Left lung (tissue), 10 donors: ENCODE measurements around the gene JAKMIP1. TPM values are rescaled to one million over a fixed set of nuclear protein-coding genes. Genes with fewer than 3 reads are reported as not detected.

Source experiments
- ATAC-seq: fragments of 200-7000 bp; cut with Tn5 transposase; one replicate; pipeline ENCODE4 v1.9.1; 2020; ENCODE audit warnings: moderate library complexity
- DNase-seq, 4 donors: peaks; one replicate each; pipeline ENCODE4 v3.0.0-alpha.2; 2013 to 2020
- H3K27ac ChIP-seq, 2 donors: fragments of 200-600 bp; sonication (generic) in 1 of 2; one replicate each; pipeline versions ENCODE4 v1.5.0 to v1.8.0; 2020 to 2021
- H3K27me3 ChIP-seq, 2 donors: fragments of 200-600 bp; sonication (generic) in 1 of 2; one replicate each; pipeline versions ENCODE4 v1.5.0 to v1.8.0; 2020 to 2021
- H3K36me3 ChIP-seq, 2 donors: fragments of 200-600 bp; sonication (generic) in 1 of 2; one replicate each; pipeline versions ENCODE4 v1.5.0 to v1.8.0; 2020 to 2021
- H3K4me1 ChIP-seq, 2 donors: fragments of 200-600 bp; one replicate each; pipeline ENCODE4 v1.8.0; 2021
- H3K4me3 ChIP-seq, 2 donors: fragments of 200-600 bp; sonication (generic) in 1 of 2; one replicate each; pipeline versions ENCODE4 v1.5.0 to v1.8.0; 2020 to 2021; ENCODE audit warnings: mild to moderate bottlenecking in 1 of 2
- H3K9me3 ChIP-seq, 2 donors: fragments of 200-600 bp; sonication (generic) in 1 of 2; one replicate each; pipeline versions ENCODE4 v1.5.0 to v1.8.0; 2020 to 2021
- CTCF ChIP-seq, 2 donors: fragments of 200-600 bp; sonication (generic) in 1 of 2; IDR thresholded peaks; one replicate each; pipeline versions ENCODE4 v1.5.0 to v1.8.0; 2021; ENCODE audit warnings: antibody characterized with exemption in 2 of 2
- intact Hi-C, 2 donors: fragments of 100-400 bp; cut with DNase I; formaldehyde crosslinking; loops; one replicate each; pipeline versions ENCODE4 v1.11.2 to v1.14.2; 2022
- polyA plus RNA-seq, 6 donors: library from polyadenylated mRNA; unstranded; fragments of 120-200 nt; gene quantifications; one replicate each; pipeline ENCODE4 v1.2.1, GENCODE V29; 2013; ENCODE audit not compliant: insufficient read length in 6 of 6
- total RNA-seq, 2 donors: library from RNA; stranded (reverse); fragmentation: NEBNext Ultra II Directional; extraction: Animal tissue kit (Norgen Biotek cat#: 25700); gene quantifications; one replicate each; pipeline ENCODE4 v1.2.1, GENCODE V29; 2021
- donor health status: DM: no; HTN: yes; CAD: no.
- donor health status: DM: no; HTN: no; CAD: no.

JAKMIP1 gene
- total and polyA plus RNA-seq, 8 donors = 0.13 to 0.79 (median 0.21) TPM; not detected in 1

GRCh38 chr4:6085691-6086628 lies 114.4 kb downstream of the JAKMIP1 start:
- no peaks in the 10 kb centered on the region for H3K27me3 ChIP-seq
- no peak for ATAC-seq

GRCh38 chr4:6085028-6085690 lies 115.2 kb downstream of the JAKMIP1 start:
- H3K4me3 ChIP-seq = no peak overlapping the region
- H3K27ac ChIP-seq = no peak overlapping the region
- no peaks in the 10 kb centered on the region for H3K36me3 ChIP-seq
- no peaks in the 10 kb centered on the region for H3K4me1 ChIP-seq
- intact Hi-C loops = no loop called here
- no peaks in the 10 kb centered on the region for H3K27me3 ChIP-seq
- H3K9me3 ChIP-seq = no peaks in the 10 kb centered on the region
- DNase-seq (no peak), ATAC-seq (no peak)
- TF ChIP-seq CTCF (IDR thresholded peaks at IDR 0.05) = no peak

More at GRCh38 chr4:6085691-6086628, 114.4 kb downstream of the JAKMIP1 start:
- H3K4me3 ChIP-seq = no peak overlapping the region
- H3K4me1 ChIP-seq = no peaks in the 10 kb centered on the region
- no peaks in the 10 kb centered on the region for H3K36me3 ChIP-seq
- no peak for DNase-seq
- intact Hi-C loops = no loop called here
- no peaks in the 10 kb centered on the region for H3K9me3 ChIP-seq
- H3K27ac ChIP-seq = no peak overlapping the region
- no peak for TF ChIP-seq CTCF (IDR thresholded peaks at IDR 0.05)

DNA sequence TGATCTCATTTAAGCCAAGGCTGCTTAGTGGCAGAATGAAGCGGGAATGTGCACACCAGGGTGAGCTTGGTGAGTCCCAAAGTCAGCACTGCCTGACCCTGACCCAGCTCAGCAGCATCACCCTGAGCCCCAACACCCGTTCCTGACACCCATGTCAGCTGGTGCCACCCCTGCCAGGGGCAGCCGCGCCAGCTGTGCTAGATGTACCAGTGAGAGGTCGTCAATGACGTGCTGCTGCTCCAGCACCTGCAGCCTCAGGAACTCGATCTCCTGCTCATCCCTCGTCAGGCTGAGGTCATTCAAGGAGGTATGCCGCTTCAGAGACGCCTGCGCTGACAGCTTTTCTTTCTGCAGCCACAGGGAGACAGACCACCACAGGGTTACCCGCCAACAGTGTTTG lies 120.4 kb downstream of the JAKMIP1 start:
- intact Hi-C loops = no loop called here
- no peaks in the 10 kb centered on the region for H3K27me3 ChIP-seq
- ATAC-seq (no peak), DNase-seq (no peak)
- H3K9me3 ChIP-seq = no peaks in the 10 kb centered on the region
- H3K4me1 ChIP-seq = no peaks in the 10 kb centered on the region
- no peaks in the 10 kb centered on the region for H3K36me3 ChIP-seq
- no peak overlapping the region for H3K27ac ChIP-seq
- no peak for TF ChIP-seq CTCF (IDR thresholded peaks at IDR 0.05)
- H3K4me3 ChIP-seq = no peak overlapping the region

DNA sequence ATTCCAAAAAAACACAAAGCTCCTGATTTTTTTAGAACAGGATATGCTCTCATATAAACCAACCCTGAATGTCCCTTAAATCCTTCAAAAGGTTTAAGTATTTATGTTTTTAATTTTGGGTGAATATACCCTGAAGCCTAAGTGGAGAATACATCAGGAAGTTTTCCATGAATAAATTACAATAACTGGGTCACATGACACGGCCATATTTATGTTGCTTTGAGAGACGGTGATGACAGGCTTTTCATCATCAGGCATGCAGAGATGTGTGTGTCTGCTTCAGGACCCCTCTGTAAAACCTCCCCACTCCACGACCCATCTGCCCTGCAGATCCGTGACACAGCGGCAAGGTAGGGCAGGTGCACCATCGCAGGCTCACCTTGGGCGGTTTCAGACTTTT lies 121.8 kb downstream of the JAKMIP1 start:
- H3K27me3 ChIP-seq = no peaks in the 10 kb centered on the region
- no peak overlapping the region for H3K27ac ChIP-seq
- no peak for TF ChIP-seq CTCF (IDR thresholded peaks at IDR 0.05)
- no peaks in the 10 kb centered on the region for H3K9me3 ChIP-seq
- no peaks in the 10 kb centered on the region for H3K36me3 ChIP-seq
- intact Hi-C loops = no loop called here
- ATAC-seq = no peak
- DNase-seq = no peak
- no peaks in the 10 kb centered on the region for H3K4me1 ChIP-seq
- H3K4me3 ChIP-seq = no peak overlapping the region

- intact Hi-C loops = no loop called here
- no peak overlapping the region for H3K4me3 ChIP-seq
- no peaks in the 10 kb centered on the region for H3K36me3 ChIP-seq
- no peak for DNase-seq
- no peak overlapping the region for H3K27ac ChIP-seq
- H3K27me3 ChIP-seq = no peaks in the 10 kb centered on the region
- ATAC-seq = no peak
- no peaks in the 10 kb centered on the region for H3K9me3 ChIP-seq
- no peaks in the 10 kb centered on the region for H3K4me1 ChIP-seq
- TF ChIP-seq CTCF (IDR thresholded peaks at IDR 0.05) = no peak
These were observed 124.0 kb downstream of the JAKMIP1 start for GRCh38 chr4:6076391-6076790.
